Kidney glomerular epithelial cell (primary cell): ENCODE data around the gene JUN.

ENCODE experiments used
- DNase-seq: peaks from one replicate; lab custom pipeline; 2025; lab: John Stamatoyannopoulos, UW

The JUN gene

GRCh38 chr1:58762806-58763205 lies 21.0 kb downstream of the JUN start:
- DNase-seq: no peak

DNA sequence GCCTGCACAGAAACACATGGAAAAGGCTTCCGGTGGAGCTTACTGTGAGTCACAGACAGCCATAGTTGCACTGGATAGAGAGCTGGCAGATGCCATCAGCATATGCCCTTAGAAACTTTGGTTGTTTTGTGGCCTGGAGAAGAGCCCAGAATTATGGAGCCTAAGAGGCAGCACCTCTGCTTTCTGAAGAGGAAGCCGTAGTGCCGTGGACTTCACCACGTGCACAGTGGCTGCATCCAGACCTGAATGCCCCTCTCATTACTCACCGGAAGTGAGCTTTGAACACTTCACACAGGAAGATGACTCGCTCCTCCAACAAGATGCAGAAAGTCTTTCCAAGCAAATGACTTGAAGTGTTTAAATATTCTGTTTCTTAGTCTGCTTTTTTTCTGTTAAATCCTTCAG lies 28.4 kb downstream of the JUN start:
- peak; percentile 88 for DNase-seq

GRCh38 chr1:58754683-58755467 lies 29.0 kb downstream of the JUN start:
- DNase-seq: no peak

DNA sequence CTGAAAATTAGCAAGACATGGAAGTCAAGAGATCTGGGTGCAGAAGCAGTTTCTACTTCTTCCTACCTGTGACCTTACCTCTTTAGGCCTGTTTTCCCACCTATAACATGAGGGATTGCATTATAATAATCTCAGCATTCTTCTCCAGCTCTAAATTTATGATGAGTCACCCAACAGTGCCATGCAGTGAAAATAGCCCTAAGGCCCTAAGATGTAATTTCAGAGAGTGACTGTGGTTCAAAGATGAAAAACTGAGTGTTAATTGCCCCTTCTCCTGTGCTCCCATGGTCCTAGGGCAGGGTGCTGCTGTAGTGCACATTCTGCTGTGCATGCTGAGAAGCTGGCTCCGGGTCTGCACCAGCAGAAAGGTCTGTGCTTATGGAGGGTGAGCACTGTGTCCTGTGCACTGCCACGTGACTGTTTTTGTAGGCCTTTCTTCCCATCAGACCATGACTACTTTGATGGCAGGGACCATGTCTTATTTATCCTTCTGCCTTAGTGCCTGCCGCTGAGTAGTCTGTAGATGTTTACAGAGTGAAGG lies 29.7 kb downstream of the JUN start:
- DNase-seq: no peak

DNA sequence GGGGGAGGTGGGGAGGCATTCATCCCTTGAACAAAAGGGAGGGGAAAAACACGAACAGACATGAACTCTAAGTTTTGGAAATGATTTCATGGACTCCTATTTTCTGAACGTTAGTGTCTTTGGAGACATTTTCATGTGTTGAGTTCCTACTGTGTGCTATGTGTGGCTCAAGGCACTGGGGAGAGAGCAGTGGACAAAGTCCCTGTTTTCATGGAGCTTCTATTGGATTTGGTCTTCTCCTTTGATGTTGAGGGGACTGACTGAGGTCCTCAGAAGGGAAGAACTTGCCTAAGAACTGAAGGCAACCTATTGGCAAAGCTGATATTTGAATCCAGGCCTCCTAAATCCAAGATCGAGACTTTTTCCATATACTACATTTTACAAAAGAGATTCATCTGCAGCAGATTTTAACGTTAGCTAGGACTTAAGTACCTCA lies 30.4 kb downstream of the JUN start:
- no peak for DNase-seq

- no peak for DNase-seq
Measured at GRCh38 chr1:58749646-58750045, 34.2 kb downstream of the JUN start.

DNA sequence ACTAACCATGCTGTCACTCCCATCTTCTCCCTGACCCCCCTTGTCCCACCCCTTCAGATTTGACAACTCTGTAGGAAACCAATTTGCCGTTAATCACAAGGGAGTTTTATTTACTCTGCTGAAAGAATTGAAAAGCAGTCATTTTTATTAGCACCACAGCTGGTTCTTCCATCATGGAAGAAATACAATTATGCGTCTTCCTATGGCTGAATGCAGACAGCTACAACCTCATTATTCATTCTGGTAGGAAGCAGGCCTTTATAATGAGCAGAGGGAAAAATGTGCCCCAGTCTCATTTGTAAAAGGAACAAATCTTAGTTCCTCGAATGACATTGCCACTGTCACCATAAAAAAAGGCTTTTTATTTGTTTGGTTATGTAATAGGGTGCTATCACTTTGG lies 35.2 kb downstream of the JUN start:
- DNase-seq: no peak

- DNase-seq: no peak
Measured at GRCh38 chr1:58746757-58747156, 37.1 kb downstream of the JUN start.

- no peak for DNase-seq
Measured at GRCh38 chr1:58746182-58746581, 37.7 kb downstream of the JUN start.

- no peak for DNase-seq
Measured at GRCh38 chr1:58745666-58746065, 38.2 kb downstream of the JUN start.

- DNase-seq: no peak
Measured at GRCh38 chr1:58745117-58745516, 38.7 kb downstream of the JUN start.

- DNase-seq: no peak
Measured at GRCh38 chr1:58741678-58742553, 41.9 kb downstream of the JUN start.

DNA sequence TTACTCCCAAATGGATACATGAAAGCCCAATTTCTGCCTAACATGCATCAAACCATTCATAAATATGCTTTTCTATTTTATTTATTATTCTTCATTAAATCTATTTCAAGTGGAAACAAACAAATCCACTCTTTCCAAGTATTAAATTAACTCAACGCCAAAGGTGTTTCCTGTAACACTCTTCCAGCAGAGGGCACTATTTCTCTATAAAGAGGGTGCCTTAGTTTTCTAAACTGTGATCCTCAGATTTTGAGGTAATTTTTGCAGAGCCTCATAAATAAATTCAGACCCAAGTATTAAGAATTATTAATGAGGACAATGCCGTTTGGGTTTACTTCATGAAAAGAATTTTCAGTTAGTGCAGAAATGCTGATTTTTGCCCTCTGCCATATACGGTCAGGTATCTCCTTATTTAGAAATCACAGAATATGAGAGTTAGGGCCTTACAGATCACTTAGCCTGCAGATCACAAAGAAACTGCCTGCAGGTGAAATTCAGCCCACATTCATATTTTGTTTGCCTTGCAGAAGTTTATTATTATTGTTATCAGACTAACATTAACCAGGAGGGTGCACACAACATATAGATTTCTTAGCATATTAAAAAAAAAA lies 43.9 kb downstream of the JUN start:
- peak; percentile 55 for DNase-seq

DNA sequence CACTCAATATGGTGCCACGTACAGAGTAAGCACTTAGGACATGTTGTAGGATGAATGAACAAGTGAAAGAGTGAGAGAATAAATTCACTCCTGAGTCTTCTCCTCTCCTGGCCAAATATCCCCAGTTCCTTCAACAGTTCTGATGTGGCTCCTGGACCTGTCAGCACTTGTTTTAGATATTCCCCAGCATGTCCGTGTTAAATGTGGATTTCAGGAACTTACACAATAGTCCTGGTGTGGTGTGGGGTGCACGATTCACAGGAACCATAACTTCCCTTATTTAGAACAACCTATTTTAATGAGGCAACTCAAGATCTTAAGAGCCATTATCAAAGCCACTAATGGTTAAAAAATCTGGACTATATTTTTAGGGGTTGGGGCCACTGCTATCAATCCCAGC lies 45.0 kb downstream of the JUN start:
- no peak for DNase-seq

DNA sequence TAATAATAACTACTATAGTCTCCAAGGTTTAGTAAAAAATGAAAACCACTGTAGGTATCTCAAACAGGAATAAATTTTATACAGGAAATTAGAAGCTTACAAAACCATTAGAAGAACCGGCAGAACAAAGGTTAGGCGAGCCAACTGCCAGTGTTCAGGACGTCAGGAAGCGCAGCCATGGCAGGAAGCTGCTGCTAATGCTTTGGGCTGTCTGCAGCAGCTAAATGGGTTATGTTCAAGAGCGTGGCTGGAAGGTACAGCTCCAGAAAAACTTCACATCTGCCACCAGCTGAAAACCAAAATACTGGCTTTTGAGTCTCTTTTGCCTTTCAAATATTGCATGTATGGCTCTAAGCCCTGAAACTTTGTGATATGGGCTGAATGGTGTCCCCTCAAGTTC lies 48.3 kb downstream of the JUN start:
- DNase-seq: no peak

DNA sequence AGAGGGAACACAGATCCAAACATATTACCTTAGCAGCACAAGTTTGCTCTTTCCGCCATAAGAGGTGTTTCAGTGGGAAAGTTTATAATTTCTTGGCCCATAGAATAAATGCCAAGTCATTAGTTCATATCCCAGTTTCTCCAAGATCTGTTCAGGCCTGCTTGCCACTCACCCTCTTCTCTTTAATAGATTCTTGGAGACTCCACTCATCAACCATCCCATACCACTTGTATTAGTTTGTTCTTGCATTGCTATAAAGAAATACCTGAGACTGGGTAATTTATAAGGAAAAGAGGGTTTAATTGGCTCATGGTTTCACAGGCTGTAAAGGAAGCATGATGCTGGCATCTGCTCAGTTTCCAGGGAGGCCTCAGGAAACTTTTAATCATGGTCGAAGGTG lies 49.2 kb downstream of the JUN start:
- DNase-seq: no peak

DNA sequence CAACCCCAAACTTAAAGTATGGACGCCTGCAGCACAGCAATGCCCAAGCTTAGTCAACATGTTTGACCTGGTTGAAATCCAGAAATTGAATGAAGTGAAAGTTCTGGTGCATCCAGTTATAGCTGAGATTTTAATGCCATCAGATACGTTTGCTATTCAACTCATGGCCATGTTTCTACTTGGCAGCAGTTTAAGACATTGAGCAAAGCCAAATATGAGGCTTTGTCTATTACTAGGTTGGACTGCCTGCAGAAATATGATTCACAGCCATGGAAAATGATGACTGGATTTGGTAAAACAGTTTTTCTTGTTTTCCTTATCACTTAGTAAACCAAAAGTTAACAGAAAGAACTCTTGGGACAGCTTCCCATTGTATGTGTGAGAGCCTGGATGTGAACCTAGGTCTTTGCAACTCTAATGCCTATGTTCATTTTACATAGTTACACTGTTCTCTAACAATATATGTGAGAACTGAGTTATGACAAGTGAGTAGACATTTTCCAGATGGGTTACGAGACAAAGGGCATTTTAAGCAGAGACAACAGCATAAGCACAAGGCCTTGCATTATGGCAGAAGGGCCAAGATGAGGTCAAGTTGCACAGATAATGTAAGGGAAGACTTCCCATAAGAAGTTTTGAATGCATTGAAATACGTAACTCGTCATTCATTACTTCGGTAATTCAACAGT lies 51.6 kb downstream of the JUN start:
- no peak for DNase-seq
